Femur (tissue), 1 donor: ENCODE data around the gene PRLHR.
"Not testable (repeated sequence)": the region's sequence is repeated elsewhere in the genome, so short reads cannot be mapped to it uniquely, and the experiment has no call there.

Source experiments
- DNase-seq: peaks from one replicate; pipeline ENCODE4 v3.0.0-alpha.2; 2017

Gene PRLHR

GRCh38 chr10:118595598-118596425 is at the start of gene PRLHR:
PRLHR (minus strand) TSS chr10:118595648; CDS start chr10:118595244, 404 bp downstream.
- peak; percentile 41 for DNase-seq

GRCh38 chr10:118642228-118642627 is 46.8 kb upstream of the PRLHR start:
- DNase-seq: no peak

GRCh38 chr10:118638680-118639079 is 43.2 kb upstream of the PRLHR start:
- DNase-seq: no peak

GRCh38 chr10:118635674-118636402 is 40.4 kb upstream of the PRLHR start:
- DNase-seq: no peak

- no peak for DNase-seq
Measured at GRCh38 chr10:118633786-118634185, 38.3 kb upstream of the PRLHR start.

GRCh38 chr10:118629211-118629610 is 33.8 kb upstream of the PRLHR start:
- DNase-seq: no peak

- no peak for DNase-seq
Measured at GRCh38 chr10:118628397-118628796, 32.9 kb upstream of the PRLHR start.

GRCh38 chr10:118626953-118627352 is 31.5 kb upstream of the PRLHR start:
- no peak for DNase-seq

GRCh38 chr10:118625504-118625903 is 30.1 kb upstream of the PRLHR start:
- DNase-seq: no peak

GRCh38 chr10:118624747-118625146 is 29.3 kb upstream of the PRLHR start:
- no peak for DNase-seq

- no peak for DNase-seq
Measured at GRCh38 chr10:118621304-118621942, 26.0 kb upstream of the PRLHR start.

GRCh38 chr10:118613863-118614262 is 18.4 kb upstream of the PRLHR start:
- DNase-seq: not testable (repeated sequence)

GRCh38 chr10:118610577-118610976 is 15.1 kb upstream of the PRLHR start:
- no peak for DNase-seq

GRCh38 chr10:118607768-118608354 is 12.4 kb upstream of the PRLHR start:
- no peak for DNase-seq

- DNase-seq: no peak
Measured at GRCh38 chr10:118605694-118606093, 10.2 kb upstream of the PRLHR start.

GRCh38 chr10:118596426-118597124 is 1.1 kb upstream of the PRLHR start:
- DNase-seq: no peak

- no peak for DNase-seq
Measured at GRCh38 chr10:118595064-118595420, 406 bp downstream of the PRLHR start.

GRCh38 chr10:118594392-118595063 is 920 bp downstream of the PRLHR start:
- peak; percentile 44 for DNase-seq

- DNase-seq: no peak
Measured at GRCh38 chr10:118592675-118593330, 2.6 kb downstream of the PRLHR start.

- DNase-seq: no peak
Measured at GRCh38 chr10:118590334-118590733, 5.1 kb downstream of the PRLHR start.

GRCh38 chr10:118587881-118588651 is 7.4 kb downstream of the PRLHR start:
- no peak for DNase-seq
